H1 (cell line): ENCODE results near the gene ZFYVE19. TPM values are rescaled to one million over a fixed set of nuclear protein-coding genes. Genes with fewer than 3 reads are reported as not detected.

Experiments used
- CTCF ChIA-PET: fragments of 300-600 bp; sonication (Branson Sonifier 250); formaldehyde crosslinking; loops from one replicate; lab custom pipeline; 2021; ENCODE audit not compliant: partially characterized antibody; lab: Charles Lee
- POLR2A ChIA-PET: fragments of 300-600 bp; sonication (Branson Sonifier 250); formaldehyde crosslinking; loops from one replicate; lab custom pipeline; 2021; ENCODE audit warnings: inconsistent platforms; ENCODE audit not compliant: partially characterized antibody; lab: Charles Lee
- DNase-seq, 2 experiments: peaks; one replicate each; pipeline versions ENCODE4 v3.0.0 to v3.0.0-alpha.2; 2010 to 2022; ENCODE audit warnings: low spot score in 2 of 2, low read depth in 1 of 2, mixed read lengths in 1 of 2
- FAIRE-seq: peaks from 2 replicates; lab custom pipeline; 2011; peaks lifted over from hg19 to GRCh38; lab: Jason Lieb, UNC
- H2AFZ ChIP-seq: 2 replicates; pipeline ENCODE4 v1.8.1; 2012; ENCODE audit warnings: low read length, inconsistent platforms
- H2AK5ac ChIP-seq: 2 replicates; pipeline ENCODE4 v1.6.1; 2013; ENCODE audit warnings: low read depth, low read length
- H2BK120ac ChIP-seq: replicated peaks from 2 replicates; pipeline ENCODE3; 2013; ENCODE audit warnings: low read depth, low read length, inconsistent platforms
- H2BK12ac ChIP-seq: 2 replicates; pipeline ENCODE4 v1.6.1; 2013; ENCODE audit warnings: low read depth, low read length
- H2BK15ac ChIP-seq: 2 replicates; pipeline ENCODE4 v1.6.1; 2013; ENCODE audit warnings: low read length
- H2BK20ac ChIP-seq: 2 replicates; pipeline ENCODE4 v1.6.1; 2013; ENCODE audit warnings: low read length
- H2BK5ac ChIP-seq: 2 replicates; pipeline ENCODE4 v1.6.1; 2013; ENCODE audit warnings: low read depth, low read length
- H3K14ac ChIP-seq: 2 replicates; pipeline ENCODE4 v1.6.1; 2013; ENCODE audit warnings: inconsistent platforms; ENCODE audit not compliant: insufficient read length
- H3K18ac ChIP-seq: 2 replicates; pipeline ENCODE4 v1.6.1; 2013; ENCODE audit warnings: low read length; ENCODE audit errors: extremely low read depth
- H3K23ac ChIP-seq: 2 replicates; pipeline ENCODE4 v1.6.1; 2013; ENCODE audit warnings: inconsistent platforms; ENCODE audit not compliant: insufficient read length
- H3K23me2 ChIP-seq: 2 replicates; pipeline ENCODE4 v1.6.1; 2013; ENCODE audit warnings: low read depth, low read length
- H3K27ac ChIP-seq: 2 replicates; pipeline ENCODE4 v1.6.1; 2011; ENCODE audit warnings: low read depth, low read length, inconsistent platforms
- H3K27me3 ChIP-seq, 4 experiments: replicated peaks in 1 of 4; 1 replicate in 1 of 4; 2 replicates in 3 of 4; pipeline versions ENCODE4 v1.6.1 to v1.8.1; 2011 to 2013; ENCODE audit warnings: low read length in 3 of 4, mild to moderate bottlenecking in 3 of 4, inconsistent platforms in 2 of 4, mixed read lengths in 2 of 4, moderate library complexity in 1 of 4; ENCODE audit not compliant: control insufficient read depth in 3 of 4, insufficient read depth in 3 of 4; ENCODE audit errors: extremely low read depth in 1 of 4
- H3K36me3 ChIP-seq, 4 experiments: 2 replicates each; pipeline versions ENCODE4 v1.6.1 to v1.8.1; 2011 to 2013; ENCODE audit warnings: mild to moderate bottlenecking in 4 of 4, low read length in 3 of 4, moderate library complexity in 2 of 4, control low read depth in 1 of 4, inconsistent platforms in 1 of 4; ENCODE audit not compliant: insufficient read depth in 4 of 4, control insufficient read depth in 2 of 4
- H3K4ac ChIP-seq: replicated peaks from 2 replicates; pipeline ENCODE3; 2013; ENCODE audit warnings: low read length, low read depth, mixed read lengths, inconsistent platforms; ENCODE audit not compliant: insufficient read length
- H3K4me1 ChIP-seq, 4 experiments: replicated peaks in 1 of 4; 1 replicate in 1 of 4; 2 replicates in 3 of 4; pipeline versions ENCODE4 v1.6.1 to v1.8.1; 2011 to 2013; ENCODE audit warnings: low read length in 3 of 4, inconsistent platforms in 2 of 4, mixed read lengths in 1 of 4; ENCODE audit not compliant: insufficient read depth in 4 of 4, control insufficient read depth in 3 of 4
- H3K4me2 ChIP-seq, 2 experiments: 2 replicates each; pipeline versions ENCODE4 v1.6.1 to v1.8.1; 2011 to 2013; ENCODE audit warnings: low read depth in 2 of 2, low read length in 2 of 2, control low read depth in 1 of 2, inconsistent platforms in 1 of 2, mild to moderate bottlenecking in 1 of 2; ENCODE audit not compliant: insufficient read depth in 1 of 2
- H3K4me3 ChIP-seq, 4 experiments: fragments of 200-600, 300-600 bp in 1 of 4; sonication (generic), shearing (Covaris generic), sonication (Bioruptor Twin) in 1 of 4; 2 replicates each; pipeline versions ENCODE4 v1.5.1 to v1.8.1; 2011 to 2016; ENCODE audit warnings: low read length in 4 of 4, low read depth in 3 of 4, control low read depth in 2 of 4, inconsistent platforms in 2 of 4, mild to moderate bottlenecking in 2 of 4, mixed read lengths in 1 of 4, moderate library complexity in 1 of 4; ENCODE audit not compliant: insufficient read depth in 2 of 4; ENCODE audit errors: extremely low read depth in 1 of 4
- H3K56ac ChIP-seq: replicated peaks from 2 replicates; pipeline ENCODE3; 2013; ENCODE audit warnings: low read depth, mild to moderate bottlenecking, mixed read lengths, low read length, inconsistent platforms; ENCODE audit not compliant: insufficient read length
- H3K79me1 ChIP-seq: 2 replicates; pipeline ENCODE4 v1.6.1; 2013; ENCODE audit warnings: low read depth, low read length, control low read depth
- H3K79me2 ChIP-seq, 2 experiments: 2 replicates each; pipeline versions ENCODE4 v1.6.1 to v1.8.1; 2012 to 2013; ENCODE audit warnings: low read length in 2 of 2, mild to moderate bottlenecking in 2 of 2, inconsistent platforms in 1 of 2; ENCODE audit not compliant: insufficient read depth in 2 of 2, control insufficient read depth in 1 of 2
- H3K9ac ChIP-seq, 4 experiments: replicated peaks in 1 of 4; 1 replicate in 1 of 4; 2 replicates in 3 of 4; pipeline versions ENCODE4 v1.6.1 to v1.8.1; 2011 to 2013; ENCODE audit warnings: low read depth in 3 of 4, low read length in 3 of 4, control low read depth in 2 of 4, mild to moderate bottlenecking in 2 of 4, moderate library complexity in 2 of 4, inconsistent platforms in 1 of 4; ENCODE audit errors: extremely low read depth in 1 of 4
- H3K9me3 ChIP-seq, 2 experiments: 2 replicates each; pipeline versions ENCODE4 v1.6.1 to v1.8.1; 2012 to 2013; ENCODE audit warnings: mild to moderate bottlenecking in 2 of 2, moderate library complexity in 2 of 2, control low read depth in 1 of 2, inconsistent platforms in 1 of 2, low read depth in 1 of 2, low read length in 1 of 2, mixed read lengths in 1 of 2; ENCODE audit not compliant: insufficient read depth in 2 of 2
- H4K20me1 ChIP-seq, 2 experiments: replicated peaks in 1 of 2; 2 replicates each; pipeline versions ENCODE3 to v1.8.1; 2011 to 2013; ENCODE audit warnings: inconsistent platforms in 2 of 2, low read length in 2 of 2, mild to moderate bottlenecking in 1 of 2; ENCODE audit not compliant: insufficient read depth in 2 of 2, control insufficient read depth in 1 of 2
- H4K5ac ChIP-seq: 2 replicates; pipeline ENCODE4 v1.6.1; 2013; ENCODE audit warnings: low read length, low read depth, mixed read lengths, inconsistent platforms; ENCODE audit not compliant: insufficient read length
- H4K8ac ChIP-seq: 2 replicates; pipeline ENCODE4 v1.8.0; 2013; ENCODE audit warnings: mild to moderate bottlenecking, moderate library complexity, low read length, inconsistent platforms; ENCODE audit not compliant: insufficient read depth; ENCODE audit errors: extremely low read depth
- H4K91ac ChIP-seq: replicated peaks from 2 replicates; pipeline ENCODE3; 2013; ENCODE audit warnings: low read length, mixed read lengths, inconsistent platforms; ENCODE audit not compliant: insufficient read length
- BCL11A ChIP-seq, 2 experiments: IDR thresholded peaks; one replicate each; pipeline ENCODE4 v1.6.1; 2011; ENCODE audit warnings: low read depth in 2 of 2, low read length in 2 of 2, mild to moderate bottlenecking in 2 of 2
- GABPA ChIP-seq: IDR thresholded peaks from 2 replicates; pipeline ENCODE4 v1.6.1; 2011; ENCODE audit warnings: mild to moderate bottlenecking, low read length, moderate library complexity, borderline replicate concordance; ENCODE audit not compliant: insufficient read depth
- GTF2F1 ChIP-seq: IDR thresholded peaks from 2 replicates; pipeline ENCODE4 v1.6.1; 2012; ENCODE audit warnings: low read depth, low read length, improper control_type of control experiment, borderline replicate concordance
- KDM5A ChIP-seq: fragments of 200-600 bp; IDR thresholded peaks from 2 replicates; pipeline ENCODE4 v1.7.1; 2012; ENCODE audit warnings: mild to moderate bottlenecking, low read length, inconsistent platforms, mixed read lengths
- RBBP5 ChIP-seq: IDR thresholded peaks from 2 replicates; pipeline ENCODE4 v1.7.1; 2012; ENCODE audit warnings: low read depth, mild to moderate bottlenecking, inconsistent platforms, low read length, moderate library complexity, borderline replicate concordance
- RXRA ChIP-seq: IDR thresholded peaks from 2 replicates; pipeline ENCODE4 v1.6.1; 2011; ENCODE audit warnings: low read depth, mild to moderate bottlenecking, low read length, moderate library complexity; ENCODE audit not compliant: insufficient read depth
- SIN3A ChIP-seq, 2 experiments: IDR thresholded peaks in 1 of 2; conservative IDR thresholded peaks in 1 of 2; 2 replicates each; pipeline ENCODE4 v1.6.1; 2011 to 2012; ENCODE audit warnings: low read length in 2 of 2, improper control_type of control experiment in 1 of 2, low read depth in 1 of 2, mild to moderate bottlenecking in 1 of 2
- TAF1 ChIP-seq: IDR thresholded peaks from 2 replicates; pipeline ENCODE4 v1.6.1; 2011; ENCODE audit warnings: mild to moderate bottlenecking, low read depth, low read length
- WGBS, 2 experiments: shearing (Covaris generic) in 1 of 2; methylation state at CpG; one replicate each; pipeline versions ENCODE4 v1.1.6 to v1.1.7; 2013 to 2015; ENCODE audit warnings: low lambda C conversion rate in 2 of 2, mixed read lengths in 2 of 2, inconsistent platforms in 1 of 2, low coverage in 1 of 2, missing lambda C conversion rate in 1 of 2; ENCODE audit not compliant: insufficient replicate concordance in 2 of 2, insufficient coverage in 1 of 2, insufficient read length in 1 of 2; ENCODE audit errors: extremely low coverage in 1 of 2, missing lambda C conversion rate in 1 of 2; 5-methylcytosine and 5-hydroxymethylcytosine counted together
- polyA plus RNA-seq, 7 experiments: library from polyadenylated mRNA; depleted of rRNA in 3 of 7; stranded (reverse) in 5 of 7; unstranded in 2 of 7; fragments of >200 nt in 5 of 7; fragments of 200-250 nt in 2 of 7; gene quantifications; 1 replicate in 5 of 7; 2 replicates in 1 of 7; 4 replicates in 1 of 7; pipeline versions ENCODE4 v1.2.1 to v1.2.3, GENCODE V29; 2011 to 2013; ENCODE audit warnings: missing spikeins in 2 of 7, mixed read lengths in 2 of 7
- total RNA-seq: library from RNA; stranded (reverse); fragmentation: NEBNext Ultra II Directional; extraction: Animal tissue kit (Norgen Biotek cat#: 25700); gene quantifications from 2 replicates; pipeline ENCODE4 v1.2.1, GENCODE V29; 2021
- TF ChIP-seq, protein P1 (sequence below): IDR thresholded peaks from 2 replicates; pipeline ENCODE4 v1.6.1; 2012; ENCODE audit warnings: inconsistent platforms

The ZFYVE19 gene
- total and polyA plus RNA-seq, 2 of the 8 experiments (the other 6 are each of a cell fraction or from before 2014, with no cell fraction given): 11.2 to 21.8 TPM

DNA sequence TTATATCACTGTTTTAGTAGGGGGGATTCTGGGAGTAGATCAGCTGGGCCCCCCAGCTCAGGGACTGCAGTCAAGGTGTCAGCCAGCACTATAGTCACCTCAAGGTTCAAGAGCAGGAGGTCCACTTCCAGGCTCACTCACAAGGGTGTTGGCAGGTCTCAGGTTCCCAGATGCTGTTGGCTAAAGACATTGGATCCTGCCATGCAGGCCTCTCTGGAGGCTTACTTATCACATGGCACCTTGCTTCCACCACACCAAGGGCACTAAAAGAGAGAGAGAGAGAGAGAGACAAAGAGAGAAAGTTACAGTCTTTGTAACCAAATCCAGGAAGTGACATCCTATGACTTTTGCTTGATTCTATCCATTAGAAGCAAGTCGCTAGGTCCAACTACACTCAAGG is 29.1 kb downstream of the ZFYVE19 start:
- no peaks in the 10 kb centered on the region for H3K9me3 ChIP-seq
- H3K9ac ChIP-seq: no peak overlapping the region
- H4K5ac ChIP-seq: no peak overlapping the region
- H3K79me1 ChIP-seq: no peaks in the 10 kb centered on the region
- H3K23me2 ChIP-seq: no peaks in the 10 kb centered on the region
- no peaks in the 10 kb centered on the region for H4K20me1 ChIP-seq
- no peaks in the 10 kb centered on the region for H3K27me3 ChIP-seq
- no peak overlapping the region for H3K4ac ChIP-seq
- H3K36me3 ChIP-seq: no peaks in the 10 kb centered on the region
- no peak overlapping the region for H3K14ac ChIP-seq
- no peak overlapping the region for H4K91ac ChIP-seq
- no peak overlapping the region for H3K4me3 ChIP-seq
- FAIRE-seq: no peak
- no peak overlapping the region for H3K27ac ChIP-seq
- no peak overlapping the region for H3K4me2 ChIP-seq
- no peak overlapping the region for H3K56ac ChIP-seq
- no peak overlapping the region for H3K18ac ChIP-seq
- no peak overlapping the region for H2BK120ac ChIP-seq
- no peak for DNase-seq
- POLR2A ChIA-PET: no interaction called here
- no peak overlapping the region for H2BK5ac ChIP-seq
- H4K8ac ChIP-seq: no peak overlapping the region
- H3K4me1 ChIP-seq: no peaks in the 10 kb centered on the region
- H3K23ac ChIP-seq: no peak overlapping the region
- H3K79me2 ChIP-seq: no peaks in the 10 kb centered on the region
- no peak overlapping the region for H2AFZ ChIP-seq
- H2BK20ac ChIP-seq: no peak overlapping the region
- CTCF ChIA-PET: no interaction called here
- 80% methylated on average over 1 of the region's 1 CpG; no CpG with 5 or more reads in 1 of the 2 experiments for WGBS, 2 experiments
- H2BK12ac ChIP-seq: no peak overlapping the region
- no peak overlapping the region for H2BK15ac ChIP-seq
- H2AK5ac ChIP-seq: no peak overlapping the region
- TF ChIP-seq RXRA (no peak), GABPA (no peak), TAF1 (no peak), SIN3A (conservative IDR thresholded peaks at IDR 0.05 in 1 of 2, IDR thresholded peaks at IDR 0.05 in 1 of 2; ENCODE audit: low read depth in 1 of 2, low read length in 2 of 2) (no peak), BCL11A (IDR thresholded peaks at IDR 0.05; ENCODE audit: low read depth in 2 of 2, low read length in 2 of 2) (no peak), KDM5A (no peak), GTF2F1 (no peak), RBBP5 (no peak)
- TF ChIP-seq, protein P1, sequence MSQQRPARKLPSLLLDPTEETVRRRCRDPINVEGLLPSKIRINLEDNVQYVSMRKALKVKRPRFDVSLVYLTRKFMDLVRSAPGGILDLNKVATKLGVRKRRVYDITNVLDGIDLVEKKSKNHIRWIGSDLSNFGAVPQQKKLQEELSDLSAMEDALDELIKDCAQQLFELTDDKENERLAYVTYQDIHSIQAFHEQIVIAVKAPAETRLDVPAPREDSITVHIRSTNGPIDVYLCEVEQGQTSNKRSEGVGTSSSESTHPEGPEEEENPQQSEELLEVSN: no peak
